Large intestine (tissue), 3 donors: ENCODE results near the gene CNTNAP2. TPM values are rescaled to one million over a fixed set of nuclear protein-coding genes. Genes with fewer than 3 reads are reported as not detected.

ENCODE experiments used
- DNase-seq, 2 donors: peaks; one replicate each; pipeline versions ENCODE4 v3.0.0 to v3.0.0-alpha.2; 2013
- H3K27ac ChIP-seq: one replicate; pipeline ENCODE4 v1.5.1; 2013; ENCODE audit warnings: low read length
- H3K27me3 ChIP-seq: 2 replicates; pipeline ENCODE4 v1.6.1; 2013; ENCODE audit warnings: low read length; ENCODE audit not compliant: control insufficient read depth, insufficient read depth
- H3K36me3 ChIP-seq: 2 replicates; pipeline ENCODE4 v1.6.1; 2013; ENCODE audit warnings: low read length; ENCODE audit not compliant: control insufficient read depth, insufficient read depth
- H3K4me1 ChIP-seq: one replicate; pipeline ENCODE4 v1.6.1; 2013; ENCODE audit warnings: low read length; ENCODE audit not compliant: control insufficient read depth, insufficient read depth
- H3K4me3 ChIP-seq: one replicate; pipeline ENCODE4 v1.5.1; 2013; ENCODE audit warnings: low read length
- H3K9me3 ChIP-seq: one replicate; pipeline ENCODE4 v1.6.1; 2013; ENCODE audit warnings: mild to moderate bottlenecking, low read depth, low read length, moderate library complexity; ENCODE audit not compliant: control insufficient read depth
- WGBS: methylation state at CpG from one replicate; pipeline ENCODE4 v1.1.5; 2013; ENCODE audit warnings: low lambda C conversion rate; ENCODE audit not compliant: insufficient coverage; 5-methylcytosine and 5-hydroxymethylcytosine counted together
- polyA plus RNA-seq: library from polyadenylated mRNA; unstranded; fragments of 120-200 nt; gene quantifications from one replicate; pipeline ENCODE4 v1.2.1, GENCODE V29; 2013

Gene CNTNAP2
- polyA plus RNA-seq, 1 donor, result 12.9 TPM

GRCh38 chr7:147305827-147306226 is 1189.2 kb downstream of the CNTNAP2 start:
- no peaks in the 10 kb centered on the region for H3K4me1 ChIP-seq
- H3K27ac ChIP-seq, result no peak overlapping the region
- no peak overlapping the region for H3K4me3 ChIP-seq
- H3K27me3 ChIP-seq, result no peaks in the 10 kb centered on the region
- H3K36me3 ChIP-seq, result no peaks in the 10 kb centered on the region
- no peak for DNase-seq
- no peaks in the 10 kb centered on the region for H3K9me3 ChIP-seq
- WGBS, result 80% methylated on average over 1 of the region's 2 CpGs

DNA sequence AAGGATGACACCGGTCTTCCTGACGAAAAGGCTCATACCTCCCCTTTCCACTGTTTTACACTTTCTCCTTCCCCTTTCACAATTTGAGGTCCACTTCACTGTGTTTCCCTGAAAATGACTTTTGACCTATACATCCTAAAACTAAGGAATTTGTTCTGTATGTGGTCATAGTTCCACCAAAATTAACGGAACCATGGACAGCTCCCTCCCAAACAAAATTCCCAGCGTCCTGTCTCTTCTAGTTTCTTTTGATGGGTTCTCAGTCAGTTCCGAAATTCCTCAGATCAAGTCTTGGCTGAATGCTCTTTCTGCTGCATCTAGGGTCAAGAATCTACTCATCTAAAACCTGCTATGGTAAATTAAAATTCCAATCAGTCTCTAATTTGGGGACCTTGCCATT is 1191.9 kb downstream of the CNTNAP2 start:
- no peak for DNase-seq
- Histone ChIP-seq H3K36me3 (no peaks in the 10 kb centered on the region), H3K27ac (no peak overlapping the region), H3K9me3 (no peaks in the 10 kb centered on the region), H3K4me3 (no peak overlapping the region), H3K27me3 (no peaks in the 10 kb centered on the region), H3K4me1 (no peaks in the 10 kb centered on the region)
- WGBS, result no CpG with 5 or more reads among the region's 5 CpGs

DNA sequence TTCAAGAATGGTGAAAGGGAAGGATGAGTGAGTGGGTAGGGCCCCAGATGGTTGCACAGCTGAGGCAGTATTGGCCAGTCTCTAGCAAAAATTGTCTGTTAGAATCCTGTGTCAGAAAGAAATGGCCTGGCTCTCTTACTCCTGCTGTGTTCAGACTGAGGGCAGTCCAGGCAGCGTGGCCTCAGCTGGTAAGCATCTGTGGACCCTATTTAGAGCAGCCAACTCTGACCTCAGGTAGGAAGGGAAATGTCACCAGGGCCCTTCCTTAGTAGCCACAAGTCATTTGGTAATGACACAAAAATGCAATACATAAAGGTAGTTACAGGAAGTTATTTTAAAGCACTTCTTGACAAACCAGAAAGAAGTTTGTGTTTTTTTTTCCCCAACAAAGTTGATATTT is 1194.7 kb downstream of the CNTNAP2 start:
- Histone ChIP-seq H3K27me3 (no peaks in the 10 kb centered on the region), H3K4me1 (no peaks in the 10 kb centered on the region), H3K4me3 (no peak overlapping the region), H3K36me3 (no peaks in the 10 kb centered on the region), H3K9me3 (no peaks in the 10 kb centered on the region), H3K27ac (no peak overlapping the region)
- no peak for DNase-seq
- no CpG with 5 or more reads among the region's 1 CpG for WGBS

DNA sequence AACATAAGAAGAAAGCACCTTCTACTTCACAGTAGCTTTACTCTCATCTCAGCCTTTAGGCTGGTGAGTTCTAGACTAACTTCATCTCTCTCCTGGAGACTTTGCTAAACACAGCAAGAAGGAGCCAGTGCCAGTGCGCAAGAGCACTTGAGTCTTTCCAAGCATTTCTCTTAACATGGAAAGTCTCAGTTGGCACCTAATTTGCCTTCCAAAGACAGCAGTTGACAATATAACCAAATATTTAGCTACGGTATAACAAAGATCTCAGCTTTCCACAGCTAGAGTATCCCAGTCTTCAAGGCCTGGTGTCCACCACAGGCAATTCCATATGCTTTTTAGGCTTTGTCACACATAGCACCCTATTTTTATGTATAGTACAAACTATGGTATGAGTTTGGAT is 1204.9 kb downstream of the CNTNAP2 start:
- no peaks in the 10 kb centered on the region for H3K4me1 ChIP-seq
- DNase-seq, result no peak
- H3K27ac ChIP-seq, result no peak overlapping the region
- no peak overlapping the region for H3K4me3 ChIP-seq
- WGBS, result no CpG with 5 or more reads among the region's 2 CpGs
- H3K36me3 ChIP-seq, result no peaks in the 10 kb centered on the region
- no peaks in the 10 kb centered on the region for H3K9me3 ChIP-seq
- H3K27me3 ChIP-seq, result no peaks in the 10 kb centered on the region

DNA sequence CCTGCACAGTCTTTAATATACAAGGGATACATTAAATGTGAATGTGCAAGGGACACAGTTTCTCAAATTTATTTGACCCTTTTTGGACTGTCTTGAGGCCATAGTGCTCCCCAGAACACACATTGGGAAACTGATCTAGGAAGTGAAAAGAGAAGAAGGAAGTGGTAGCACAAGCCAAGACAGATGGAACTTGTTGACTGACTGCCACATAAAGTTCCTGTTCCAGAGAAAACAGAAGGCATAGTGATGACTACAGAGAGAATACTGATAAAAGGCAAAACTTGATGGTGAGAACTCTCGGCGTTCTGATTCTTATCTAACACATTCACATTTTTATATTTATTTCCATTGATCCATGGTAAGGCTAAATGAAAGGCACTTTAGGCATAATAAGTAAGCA is 1216.4 kb downstream of the CNTNAP2 start:
- Histone ChIP-seq H3K36me3 (no peaks in the 10 kb centered on the region), H3K4me1 (no peaks in the 10 kb centered on the region), H3K9me3 (no peaks in the 10 kb centered on the region)

DNA sequence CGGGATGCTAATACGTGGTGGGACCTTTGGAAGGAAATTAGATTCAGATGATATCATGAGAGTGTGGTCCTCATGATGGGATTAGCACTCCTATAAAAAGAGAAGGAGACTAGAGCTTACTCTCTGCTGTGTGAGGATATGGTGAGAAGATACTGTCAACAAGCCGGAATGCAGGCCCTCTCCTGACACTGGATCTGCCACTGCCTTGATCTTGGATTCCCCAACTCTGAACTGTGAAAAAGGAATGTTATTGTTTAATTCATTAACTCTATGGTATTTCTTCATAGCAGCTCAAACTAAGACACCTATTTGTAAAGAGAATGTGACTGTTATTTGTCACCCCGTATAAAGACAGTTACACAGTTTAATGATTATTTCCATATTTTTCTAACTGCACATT is 1246.5 kb downstream of the CNTNAP2 start:
- Histone ChIP-seq H3K36me3 (no peaks in the 10 kb centered on the region), H3K9me3 (peaks cover 2% of the 10 kb centered on the region), H3K4me1 (no peaks in the 10 kb centered on the region), H3K27ac (no peak overlapping the region), H3K4me3 (no peak overlapping the region), H3K27me3 (no peaks in the 10 kb centered on the region)
- WGBS, result 95% methylated on average over 3 of the region's 4 CpGs
- DNase-seq, result no peak

More for the DNA sequence above, 1216.4 kb downstream of the CNTNAP2 start:
- Histone ChIP-seq H3K27me3 (no peaks in the 10 kb centered on the region), H3K27ac (no peak overlapping the region), H3K4me3 (no peak overlapping the region)
- whole genome bisulfite sequencing, result 51% methylated on average over 2 of the region's 2 CpGs
- no peak for DNase-seq

DNA sequence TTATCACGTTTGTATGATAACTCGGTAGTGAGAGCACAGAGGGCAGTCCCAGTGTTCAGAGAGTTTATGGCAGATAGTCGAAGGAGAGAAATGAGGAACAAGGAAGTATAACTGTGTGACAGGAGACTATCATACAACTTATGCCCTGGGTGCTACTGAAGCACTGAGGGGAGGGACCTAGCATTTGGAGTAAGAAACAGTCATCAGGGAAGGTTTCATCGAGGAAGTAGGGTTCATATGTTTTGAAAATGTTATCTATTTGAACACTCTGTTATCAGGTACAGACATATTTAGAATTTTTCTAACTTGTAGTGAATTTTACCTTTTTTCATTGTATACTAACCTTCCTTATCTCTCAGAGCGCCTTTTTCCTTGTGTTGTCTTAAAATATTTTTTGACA is 1259.6 kb downstream of the CNTNAP2 start:
- WGBS, result 92% methylated on average over 2 of the region's 5 CpGs
- Histone ChIP-seq H3K9me3 (no peaks in the 10 kb centered on the region), H3K27me3 (no peaks in the 10 kb centered on the region), H3K4me3 (no peak overlapping the region), H3K4me1 (no peaks in the 10 kb centered on the region), H3K27ac (no peak overlapping the region), H3K36me3 (no peaks in the 10 kb centered on the region)
- no peak for DNase-seq

GRCh38 chr7:147380926-147381325 is 1264.3 kb downstream of the CNTNAP2 start:
- Histone ChIP-seq H3K27ac (no peak overlapping the region), H3K4me3 (no peak overlapping the region), H3K4me1 (no peaks in the 10 kb centered on the region), H3K36me3 (no peaks in the 10 kb centered on the region), H3K27me3 (no peaks in the 10 kb centered on the region), H3K9me3 (no peaks in the 10 kb centered on the region)
- DNase-seq, result no peak
- WGBS, result 87% methylated on average over 4 of the region's 5 CpGs

- Histone ChIP-seq H3K9me3 (no peaks in the 10 kb centered on the region), H3K27ac (no peak overlapping the region), H3K36me3 (no peaks in the 10 kb centered on the region), H3K4me1 (no peaks in the 10 kb centered on the region), H3K27me3 (no peaks in the 10 kb centered on the region), H3K4me3 (no peak overlapping the region)
- no peak for DNase-seq
These were observed 1277.7 kb downstream of the CNTNAP2 start for GRCh38 chr7:147394329-147394728.

DNA sequence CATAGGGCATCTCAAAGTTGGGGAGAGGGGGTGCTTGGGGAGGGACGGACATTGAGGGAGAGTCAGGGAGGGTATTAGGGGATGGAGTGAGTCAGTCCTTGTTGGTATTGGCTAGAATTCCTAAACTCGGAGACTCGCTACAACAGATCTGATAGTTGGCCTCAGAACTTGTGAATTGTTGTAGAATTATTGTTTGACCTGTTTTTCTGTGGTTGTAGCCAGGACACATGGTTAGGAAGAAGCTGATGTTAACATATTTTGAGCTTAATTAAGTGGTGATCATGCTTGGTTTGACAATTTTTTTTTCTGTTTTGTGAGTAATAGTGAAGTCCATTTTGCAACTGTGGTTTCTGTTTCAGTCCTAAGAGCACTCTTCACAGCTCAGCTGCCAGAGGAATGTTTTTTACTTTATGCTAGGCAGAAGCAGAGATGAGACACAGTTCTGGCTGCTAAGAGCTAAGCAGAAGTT is 1283.7 kb downstream of the CNTNAP2 start:
- Histone ChIP-seq H3K27ac (no peak overlapping the region), H3K4me3 (no peak overlapping the region), H3K4me1 (no peaks in the 10 kb centered on the region), H3K27me3 (no peaks in the 10 kb centered on the region), H3K36me3 (no peaks in the 10 kb centered on the region), H3K9me3 (no peaks in the 10 kb centered on the region)
- WGBS, result no CpG with 5 or more reads among the region's 3 CpGs
- no peak for DNase-seq

GRCh38 chr7:147400925-147401324 is 1284.3 kb downstream of the CNTNAP2 start:
- H3K27ac ChIP-seq, result no peak overlapping the region
- 100% methylated on average over 1 of the region's 1 CpG for WGBS

More at GRCh38 chr7:147400925-147401324, 1284.3 kb downstream of the CNTNAP2 start:
- no peak for DNase-seq
- Histone ChIP-seq H3K9me3 (no peaks in the 10 kb centered on the region), H3K4me1 (no peaks in the 10 kb centered on the region), H3K27me3 (no peaks in the 10 kb centered on the region), H3K4me3 (no peak overlapping the region), H3K36me3 (no peaks in the 10 kb centered on the region)
